Middle frontal gyrus (tissue), 1 donor: ENCODE data around the gene TMEM9.

ENCODE experiments used
- DNase-seq: peaks from one replicate; pipeline ENCODE4 v3.0.0-alpha.2; 2015; ENCODE audit warnings: low spot score; ENCODE audit errors: extremely low spot score

The TMEM9 gene

GRCh38 chr1:201145816-201146215, 8.5 kb downstream of the TMEM9 start:
- DNase-seq: no peak

DNA sequence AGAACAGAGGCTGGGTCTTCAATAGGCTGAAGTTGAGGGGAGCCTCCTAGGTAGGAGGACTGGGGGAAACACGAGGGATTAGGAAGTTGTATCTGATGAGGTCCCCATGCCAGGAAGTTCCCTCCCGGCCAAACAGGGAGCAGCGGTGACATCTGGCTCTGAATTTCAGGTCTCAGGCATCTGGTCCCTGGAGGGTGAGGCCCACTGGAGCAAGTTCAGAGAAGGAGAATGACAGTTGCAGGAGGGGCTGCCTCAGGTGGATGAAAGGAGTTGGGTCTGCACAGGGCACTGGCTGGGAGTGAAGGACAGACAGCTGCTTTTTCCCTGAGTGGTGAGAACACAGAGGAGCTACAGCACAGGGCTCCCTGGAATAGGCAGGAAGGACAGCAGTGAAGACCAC, 9.1 kb downstream of the TMEM9 start:
- no peak for DNase-seq

DNA sequence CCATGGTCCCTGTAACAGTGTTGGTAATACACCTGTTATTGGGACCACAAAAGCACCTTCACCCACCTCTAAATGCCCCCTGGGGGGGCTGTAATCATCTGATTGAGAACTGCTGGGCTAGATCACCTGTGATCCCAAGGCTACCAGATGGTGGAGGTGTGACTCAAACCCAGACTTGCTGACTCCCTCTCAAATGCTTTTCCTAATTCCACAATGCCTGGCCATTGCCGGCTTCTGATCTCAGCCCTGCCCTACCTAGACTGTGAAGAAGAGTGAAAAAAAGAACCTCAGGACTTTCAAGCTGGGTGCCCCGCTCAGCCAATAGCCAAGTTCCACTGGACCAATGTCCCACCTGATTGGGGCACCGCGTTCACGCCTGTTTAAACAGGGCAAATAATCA, 9.6 kb downstream of the TMEM9 start:
- no peak for DNase-seq

DNA sequence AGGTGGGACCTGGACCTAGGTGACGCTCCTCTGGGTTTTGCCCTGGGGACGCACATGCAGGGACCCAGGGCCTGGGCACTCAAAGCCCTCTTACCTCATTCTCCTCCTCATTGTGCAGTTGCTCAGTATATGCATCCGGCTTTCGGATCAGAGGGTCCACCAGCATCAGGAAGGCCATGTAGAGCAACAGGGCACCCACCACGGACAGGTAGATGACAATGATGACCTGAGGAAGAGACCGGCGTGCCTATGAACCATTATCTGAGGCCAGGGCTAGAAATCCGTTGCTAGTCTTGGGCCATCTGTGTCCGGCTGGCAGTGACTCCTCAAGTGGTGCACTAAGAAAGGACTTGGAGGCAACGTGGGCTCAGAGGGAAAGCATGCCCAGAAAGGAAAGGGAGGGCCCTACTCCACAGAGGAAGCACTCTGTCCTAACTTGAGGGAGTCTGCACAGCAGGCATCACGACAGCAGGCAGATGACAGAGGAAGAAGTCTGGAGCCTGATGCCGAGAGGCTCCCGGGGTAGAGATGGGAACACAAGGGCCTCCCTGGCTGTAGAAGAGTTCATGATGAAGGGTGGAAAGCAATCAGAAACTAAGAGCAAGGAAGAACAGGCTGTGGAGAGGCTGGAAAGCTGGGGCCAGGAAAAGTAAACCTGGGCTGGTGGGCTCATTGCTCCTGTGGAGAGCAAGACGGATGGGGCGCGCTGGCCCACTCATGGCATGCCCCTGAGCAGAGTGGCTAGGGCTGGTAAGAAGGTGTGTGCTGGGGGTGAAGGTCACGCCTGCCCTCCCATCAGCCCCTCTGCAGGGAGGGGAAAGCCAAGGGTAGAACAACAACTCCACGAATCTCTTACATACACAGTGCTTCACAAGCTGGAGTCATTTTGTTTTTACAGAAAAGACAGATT, 10.3 kb downstream of the TMEM9 start:
- no peak for DNase-seq

DNA sequence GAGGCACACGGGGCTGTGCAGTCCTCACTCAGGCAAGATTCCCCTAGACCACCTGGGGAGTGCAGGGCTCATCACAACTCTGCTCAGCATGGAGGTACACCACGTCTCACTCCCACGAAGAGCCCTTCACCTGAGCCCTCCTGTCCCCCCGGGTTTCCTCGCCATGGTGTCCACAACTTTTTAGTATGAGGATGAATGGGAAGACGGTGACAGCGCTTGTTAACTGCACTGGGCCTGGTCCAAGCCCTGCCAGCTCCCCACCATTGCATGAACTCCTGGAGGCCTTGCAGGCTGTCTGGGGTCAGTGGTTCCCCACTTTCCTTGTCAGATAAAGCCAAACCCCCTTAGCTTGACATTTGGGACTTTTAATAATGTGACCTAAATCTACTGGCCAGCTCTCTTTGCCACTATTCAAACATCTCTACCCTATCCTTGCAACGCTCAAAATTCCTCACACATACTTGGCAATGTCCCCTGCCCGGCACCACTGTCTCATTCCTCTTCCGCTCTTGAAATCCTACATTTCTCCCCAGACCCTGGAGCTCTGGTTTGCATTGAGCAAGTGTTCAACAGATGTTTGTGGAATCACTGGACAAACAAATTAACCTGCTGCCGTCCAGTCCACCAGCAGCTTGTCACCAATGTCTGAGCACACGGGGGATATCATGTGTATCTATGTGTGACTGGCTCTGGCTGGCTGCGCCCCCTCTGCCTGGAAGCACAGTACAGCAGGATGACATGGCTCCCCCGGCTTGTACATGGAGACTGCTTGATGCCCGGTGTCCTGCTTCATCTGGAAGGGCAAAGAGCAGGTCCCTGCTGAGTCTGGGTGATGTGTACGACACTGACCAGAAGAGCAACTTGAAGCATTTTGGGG, 11.2 kb downstream of the TMEM9 start:
- DNase-seq: no peak

DNA sequence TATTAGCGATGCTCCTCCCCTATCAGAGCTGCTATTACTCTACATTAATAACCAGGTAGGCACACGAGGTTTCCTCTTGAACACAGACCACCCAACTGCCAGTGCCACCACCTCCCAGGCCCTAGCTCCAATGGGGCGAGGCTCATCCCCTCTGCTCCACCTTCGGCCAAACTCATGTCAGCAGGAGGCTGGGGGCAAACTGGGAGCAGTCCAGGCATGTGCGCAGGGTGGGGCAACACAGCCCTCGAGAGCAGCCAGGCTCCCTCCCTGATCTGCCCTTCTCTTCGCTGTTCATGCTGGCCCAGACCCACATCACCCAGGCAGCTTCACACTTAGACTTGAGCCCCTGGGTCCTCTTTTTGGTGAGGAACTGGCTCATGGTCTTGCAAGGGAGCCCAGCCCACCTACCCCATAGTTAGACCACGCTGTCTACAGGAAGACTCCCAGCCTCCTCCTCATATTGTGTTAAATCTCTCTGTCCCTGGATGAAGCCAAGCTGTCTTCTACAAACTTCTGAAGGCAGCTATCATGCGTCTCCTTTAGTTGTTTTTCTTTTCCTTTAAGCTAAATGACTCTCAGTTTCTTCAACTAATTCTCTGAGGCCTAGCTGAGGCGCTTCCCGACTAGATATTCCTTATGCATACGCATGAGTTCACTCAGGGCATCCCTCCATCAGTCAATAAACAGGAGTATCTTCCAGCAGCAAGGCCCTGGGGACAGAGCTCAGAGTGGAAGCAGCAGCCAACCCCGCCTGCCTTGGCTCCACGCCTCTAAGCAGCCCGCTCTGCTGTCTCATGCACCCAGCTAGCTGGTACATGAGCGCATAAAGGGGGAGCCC, 12.0 kb downstream of the TMEM9 start:
- no peak for DNase-seq

GRCh38 chr1:201141418-201141817, 12.9 kb downstream of the TMEM9 start:
- no peak for DNase-seq

- no peak for DNase-seq
Observed at GRCh38 chr1:201140941-201141260, 13.4 kb downstream of the TMEM9 start.

DNA sequence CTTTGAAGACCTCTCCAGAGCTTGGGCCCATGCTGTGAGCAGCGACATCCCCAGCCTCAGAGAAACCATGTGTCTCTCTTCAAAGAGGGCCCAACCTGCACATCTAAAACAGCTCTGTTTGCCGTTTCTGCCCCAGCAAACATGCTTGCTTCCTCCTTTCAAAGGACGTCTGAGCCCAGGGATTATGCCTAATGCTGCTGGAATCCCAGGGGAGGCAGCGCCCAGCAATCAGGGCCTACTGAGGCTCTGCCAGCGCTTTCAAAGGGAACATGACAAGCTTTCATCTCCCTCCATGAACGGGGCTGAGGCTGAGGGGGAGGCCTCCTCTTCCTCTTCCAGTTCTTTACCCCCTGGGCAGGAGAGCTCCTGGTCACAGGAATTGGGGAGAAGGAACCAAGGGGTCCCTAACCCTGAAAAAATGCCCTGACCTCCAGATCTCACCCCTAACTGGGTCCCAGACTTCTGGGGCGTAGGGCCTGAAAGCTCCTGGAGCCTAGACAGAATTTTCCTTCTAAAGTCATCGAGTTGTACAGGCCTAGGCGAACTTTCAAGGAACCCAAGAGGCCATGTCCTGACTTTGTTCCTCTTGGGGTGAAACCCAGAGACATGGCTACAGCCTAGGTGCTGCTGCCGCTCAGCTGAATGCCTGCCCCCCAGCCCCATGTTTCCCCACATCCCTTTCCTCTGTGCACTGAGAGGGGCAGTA, 13.9 kb downstream of the TMEM9 start:
- no peak for DNase-seq

GRCh38 chr1:201139756-201140155, 14.5 kb downstream of the TMEM9 start:
- no peak for DNase-seq

- DNase-seq: no peak
Observed at GRCh38 chr1:201139306-201139705, 15.0 kb downstream of the TMEM9 start.

- no peak for DNase-seq
Observed at GRCh38 chr1:201138311-201138840, 15.9 kb downstream of the TMEM9 start.

DNA sequence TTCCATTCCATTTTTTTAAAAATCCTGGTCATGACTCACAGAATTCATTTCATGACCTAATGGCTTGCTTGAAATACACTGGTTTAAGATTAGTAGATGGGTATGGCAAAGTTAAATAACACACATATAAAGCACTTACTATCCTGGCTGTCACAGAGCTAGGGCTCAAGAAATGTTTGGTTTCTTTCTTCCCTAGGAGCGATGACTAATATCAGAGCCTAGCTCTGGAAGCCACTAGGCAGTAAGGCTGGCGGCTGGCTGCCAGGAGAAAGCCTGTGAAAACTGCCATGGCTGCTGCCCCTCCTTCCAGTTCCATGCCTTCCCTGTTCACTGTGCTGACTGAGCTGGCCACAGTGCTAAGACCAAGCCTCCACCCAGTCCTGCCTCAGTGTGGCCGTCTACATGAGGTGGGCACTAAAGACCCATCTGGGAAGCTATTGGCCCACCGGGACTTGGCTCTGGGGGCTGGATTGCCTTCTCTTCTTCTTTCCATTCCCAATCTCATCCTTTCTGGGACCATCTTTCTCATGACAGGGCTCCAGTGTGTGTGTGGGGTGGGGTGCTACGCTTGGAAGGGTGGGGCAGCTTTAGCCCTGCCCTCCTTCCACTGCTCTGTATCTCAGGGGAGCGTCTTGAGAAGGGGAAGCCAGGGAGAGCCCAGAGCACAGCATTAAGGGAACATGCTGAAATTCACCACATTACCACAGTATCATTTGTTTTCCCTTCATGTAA, 16.5 kb downstream of the TMEM9 start:
- DNase-seq: peak; percentile 50

- no peak for DNase-seq
Observed at GRCh38 chr1:201137024-201137392, 17.3 kb downstream of the TMEM9 start.

- no peak for DNase-seq
Observed at GRCh38 chr1:201136355-201137023, 17.8 kb downstream of the TMEM9 start.

GRCh38 chr1:201134405-201134804, 19.9 kb downstream of the TMEM9 start:
- no peak for DNase-seq

DNA sequence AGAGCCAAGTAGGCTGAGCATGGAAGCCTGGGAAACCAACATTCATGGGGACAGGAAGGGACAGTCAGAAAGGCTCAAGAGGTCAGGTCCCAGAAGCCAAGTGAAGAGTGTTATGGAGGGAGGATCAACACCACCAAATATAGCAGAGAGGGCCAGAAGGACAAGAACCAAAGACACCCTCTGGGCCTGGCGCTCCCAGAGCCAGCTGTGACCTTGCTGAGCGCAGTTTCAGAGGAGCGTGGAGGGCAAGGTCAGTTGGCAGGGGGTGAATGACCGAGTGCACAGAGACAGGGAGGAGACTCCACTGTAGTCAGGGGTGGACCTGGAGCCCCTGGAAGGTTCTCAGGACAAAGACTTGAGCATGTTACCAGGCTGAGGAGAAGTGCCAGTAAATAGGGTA, 22.9 kb downstream of the TMEM9 start:
- no peak for DNase-seq

DNA sequence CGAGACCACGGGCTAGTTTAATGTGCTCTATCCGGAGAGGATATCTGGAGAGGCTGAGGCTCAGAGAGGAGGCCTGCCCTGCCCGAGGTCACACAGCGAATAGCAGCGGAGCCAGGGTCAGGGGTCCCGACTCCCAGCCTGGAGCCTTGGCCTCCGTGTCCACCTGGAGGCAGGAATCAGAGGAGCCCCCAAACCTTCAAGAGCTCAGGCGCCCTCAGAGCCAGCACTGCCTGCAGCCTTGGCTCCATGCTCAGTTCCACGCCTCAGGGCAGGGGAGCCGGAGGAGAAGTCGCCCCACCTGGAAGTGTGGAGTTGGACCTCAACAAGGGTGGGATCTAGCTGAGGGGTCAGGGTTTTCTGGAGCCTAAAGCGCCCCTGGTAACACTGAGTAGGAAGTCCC, 25.3 kb downstream of the TMEM9 start:
- no peak for DNase-seq

- no peak for DNase-seq
Observed at GRCh38 chr1:201128476-201128875, 25.8 kb downstream of the TMEM9 start.
